Activated CD4-positive, alpha-beta T cell treated with anti-CD3 and anti-CD28 coated beads, Interleukin-2, amount 10 ng/mL, durations not matched to agents 24 days and 14 days (primary cell): ENCODE data around the gene SPOCK2. TPM values are rescaled to one million over a fixed set of nuclear protein-coding genes. Genes with fewer than 3 reads are reported as not detected.

ENCODE experiments used
- DNase-seq: peaks from one replicate; pipeline ENCODE4 v3.0.0; 2022
- H3K27ac Mint-ChIP-seq: one replicate; pipeline ENCODE4 v1.8.0; 2022; ENCODE audit warnings: mild to moderate bottlenecking, mixed read lengths
- H3K27me3 Mint-ChIP-seq: one replicate; pipeline ENCODE4 v1.8.0; 2022; ENCODE audit warnings: mixed read lengths
- H3K36me3 Mint-ChIP-seq: one replicate; pipeline ENCODE4 v1.8.0; 2022; ENCODE audit warnings: low read depth, mild to moderate bottlenecking, mixed read lengths
- H3K4me1 Mint-ChIP-seq: one replicate; pipeline ENCODE4 v1.8.0; 2021; ENCODE audit warnings: mixed read lengths
- H3K4me3 Mint-ChIP-seq: one replicate; pipeline ENCODE4 v1.8.0; 2022; ENCODE audit warnings: mild to moderate bottlenecking, moderate library complexity, mixed read lengths
- H3K9me3 Mint-ChIP-seq: one replicate; pipeline ENCODE4 v1.8.0; 2021; ENCODE audit warnings: mixed read lengths
- intact Hi-C: fragments of 100-400 bp; cut with micrococcal nuclease; formaldehyde crosslinking; loops from one replicate; pipeline ENCODE4 v1.15.1; 2023
- total RNA-seq: library from RNA; stranded (reverse); gene quantifications from 2 replicates; pipeline ENCODE4 v1.2.3, GENCODE V29; 2022

The SPOCK2 gene
- total RNA-seq, 1 donor from 2014 or later = 106 TPM

DNA sequence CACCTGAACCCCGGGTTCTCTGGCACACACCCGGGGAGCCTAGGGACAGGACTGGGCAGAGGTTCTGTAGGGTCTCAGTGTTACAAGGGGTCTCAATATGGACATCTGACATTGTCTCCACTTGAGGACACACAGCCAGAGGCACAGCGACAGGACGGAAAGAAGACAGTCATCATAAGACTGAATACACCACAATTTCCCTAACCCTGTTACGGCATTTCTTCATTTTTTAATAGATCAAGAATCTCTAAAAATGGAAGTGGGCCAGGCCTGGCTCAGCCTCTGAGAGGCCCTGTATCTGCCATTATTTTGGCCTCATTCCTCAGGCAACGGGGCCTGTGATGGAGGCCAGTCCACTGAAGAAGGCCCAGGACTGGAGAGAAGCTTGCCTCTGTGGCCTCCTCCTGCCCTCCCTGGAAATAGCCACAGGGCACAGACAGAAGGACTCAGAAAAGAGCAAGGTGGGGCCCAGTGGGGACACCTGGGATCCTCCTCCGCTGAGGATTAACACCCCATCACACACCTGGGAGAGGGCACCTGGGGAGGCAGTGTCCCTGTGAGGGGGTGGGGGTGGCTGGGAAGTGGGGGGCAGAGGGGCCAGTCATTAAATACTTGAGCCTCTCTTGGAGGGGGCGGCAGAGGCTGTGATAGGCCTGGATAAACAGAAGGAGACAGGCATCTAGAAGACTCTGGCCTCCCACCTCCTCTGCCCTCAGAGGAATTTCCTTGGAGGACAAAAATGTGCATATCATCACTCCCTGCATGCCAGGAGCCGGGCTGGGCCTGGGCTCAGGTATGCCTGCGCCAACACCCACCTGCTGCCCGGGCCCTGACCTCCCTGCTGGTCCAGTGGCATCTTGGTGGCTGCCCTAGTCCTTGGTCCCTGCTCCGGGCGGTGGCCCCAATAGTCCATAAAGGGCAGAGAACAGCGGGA, 8.0 kb downstream of the SPOCK2 start:
- no peaks in the 10 kb centered on the region for H3K27me3 Mint-ChIP-seq
- peaks cover 74% of the 10 kb centered on the region for H3K4me1 Mint-ChIP-seq
- peak overlapping the region; percentile 73 for H3K27ac Mint-ChIP-seq
- no peak for DNase-seq
- H3K4me3 Mint-ChIP-seq = peak overlapping the region; percentile 44
- intact Hi-C loops = loop anchor here (10.0 kb wide), 1 partner anchor 336 kb away; no protein-coding TSS in a partner anchor
- peaks cover 23% of the 10 kb centered on the region for H3K36me3 Mint-ChIP-seq
- H3K9me3 Mint-ChIP-seq = no peaks in the 10 kb centered on the region

DNA sequence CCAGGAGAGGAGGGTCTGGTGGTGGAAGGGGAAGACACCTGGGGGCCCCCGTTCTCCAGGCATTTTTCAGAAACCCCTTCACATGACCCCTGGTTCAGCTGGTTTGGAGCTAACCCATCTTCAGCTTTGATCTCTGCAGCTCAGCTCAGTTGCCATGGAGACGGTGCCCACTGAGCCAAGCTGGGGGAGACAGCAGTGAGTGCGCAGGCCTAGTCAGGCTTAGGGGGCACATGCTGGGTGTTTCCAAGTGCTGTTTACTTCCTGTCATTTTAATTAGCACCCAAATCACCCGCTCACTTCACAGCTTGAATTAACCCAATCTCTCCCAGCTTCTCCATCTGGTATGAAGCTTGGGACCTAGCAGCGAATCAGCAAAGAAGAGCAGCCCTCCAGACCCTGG, 9.0 kb downstream of the SPOCK2 start:
- peaks cover 27% of the 10 kb centered on the region for H3K36me3 Mint-ChIP-seq
- H3K9me3 Mint-ChIP-seq = no peaks in the 10 kb centered on the region
- peak overlapping the region; percentile 2 for H3K27ac Mint-ChIP-seq
- no peak overlapping the region for H3K4me3 Mint-ChIP-seq
- H3K27me3 Mint-ChIP-seq = no peaks in the 10 kb centered on the region
- no peak for DNase-seq
- H3K4me1 Mint-ChIP-seq = peaks cover 71% of the 10 kb centered on the region
- intact Hi-C loops = no loop called here

DNA sequence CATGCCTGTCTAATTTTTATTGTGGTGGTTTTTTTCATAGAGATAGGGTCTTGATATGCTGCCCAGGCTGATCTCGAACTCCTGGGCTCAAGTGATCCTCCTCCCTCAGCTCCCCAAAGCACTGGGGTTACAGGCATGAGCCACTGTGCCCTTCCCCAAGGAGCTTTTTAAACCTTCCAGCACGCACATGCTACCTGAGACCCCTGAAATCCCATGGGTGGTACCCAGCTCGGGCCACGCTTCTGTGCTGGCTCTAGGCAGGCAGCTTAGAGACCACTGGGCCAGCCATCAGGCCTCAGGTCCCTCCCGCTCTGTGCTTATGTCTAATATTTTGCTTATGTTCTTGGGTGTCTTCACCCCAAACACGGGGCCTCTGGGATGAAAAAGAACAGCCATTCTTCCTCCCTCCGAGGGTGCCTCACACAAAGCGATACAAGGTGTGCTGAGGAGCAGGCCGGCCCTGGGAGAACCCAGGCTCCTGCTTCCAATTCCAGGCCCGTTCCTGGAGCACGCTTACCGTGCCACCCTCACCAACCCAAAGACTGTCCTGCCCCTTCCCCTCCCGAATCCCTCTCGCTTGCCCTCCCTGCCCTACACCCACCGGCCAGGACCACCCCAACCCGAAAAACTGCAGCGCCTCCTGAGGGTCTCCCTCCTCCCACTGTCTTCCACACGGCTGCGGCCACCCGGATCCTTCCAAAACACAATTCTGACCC, 10.9 kb downstream of the SPOCK2 start:
- H3K9me3 Mint-ChIP-seq = no peaks in the 10 kb centered on the region
- no peaks in the 10 kb centered on the region for H3K27me3 Mint-ChIP-seq
- peaks cover 62% of the 10 kb centered on the region for H3K4me1 Mint-ChIP-seq
- DNase-seq = no peak
- H3K4me3 Mint-ChIP-seq = no peak overlapping the region
- H3K27ac Mint-ChIP-seq = peak overlapping the region; percentile 70
- intact Hi-C loops = no loop called here
- peaks cover 34% of the 10 kb centered on the region for H3K36me3 Mint-ChIP-seq

DNA sequence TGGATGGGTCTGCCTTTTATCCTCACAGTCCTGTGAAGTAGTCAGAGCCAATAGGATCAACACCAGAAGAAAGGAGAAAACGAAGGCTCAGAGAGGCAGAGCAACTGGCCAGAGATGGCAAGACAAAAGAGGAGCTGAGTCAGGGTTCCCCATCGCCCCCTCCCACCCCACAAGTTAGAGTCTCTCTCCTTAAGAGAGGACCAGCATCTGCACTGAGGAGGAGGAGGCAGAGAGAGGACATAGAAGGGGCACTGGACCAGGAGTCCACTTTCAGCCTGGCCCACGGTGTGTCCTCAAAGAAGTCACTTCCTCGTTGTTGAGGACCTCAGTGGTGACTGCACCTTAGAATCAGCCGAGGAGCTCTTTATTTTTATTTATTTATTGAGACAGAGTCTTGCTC, 11.6 kb downstream of the SPOCK2 start:
- no peak for DNase-seq
- Mint-ChIP-seq H3K36me3 (peaks cover 39% of the 10 kb centered on the region), H3K27ac (peak overlapping the region; percentile 68), H3K4me3 (no peak overlapping the region), H3K4me1 (peaks cover 58% of the 10 kb centered on the region), H3K27me3 (no peaks in the 10 kb centered on the region), H3K9me3 (no peaks in the 10 kb centered on the region)
- intact Hi-C loops = no loop called here

DNA sequence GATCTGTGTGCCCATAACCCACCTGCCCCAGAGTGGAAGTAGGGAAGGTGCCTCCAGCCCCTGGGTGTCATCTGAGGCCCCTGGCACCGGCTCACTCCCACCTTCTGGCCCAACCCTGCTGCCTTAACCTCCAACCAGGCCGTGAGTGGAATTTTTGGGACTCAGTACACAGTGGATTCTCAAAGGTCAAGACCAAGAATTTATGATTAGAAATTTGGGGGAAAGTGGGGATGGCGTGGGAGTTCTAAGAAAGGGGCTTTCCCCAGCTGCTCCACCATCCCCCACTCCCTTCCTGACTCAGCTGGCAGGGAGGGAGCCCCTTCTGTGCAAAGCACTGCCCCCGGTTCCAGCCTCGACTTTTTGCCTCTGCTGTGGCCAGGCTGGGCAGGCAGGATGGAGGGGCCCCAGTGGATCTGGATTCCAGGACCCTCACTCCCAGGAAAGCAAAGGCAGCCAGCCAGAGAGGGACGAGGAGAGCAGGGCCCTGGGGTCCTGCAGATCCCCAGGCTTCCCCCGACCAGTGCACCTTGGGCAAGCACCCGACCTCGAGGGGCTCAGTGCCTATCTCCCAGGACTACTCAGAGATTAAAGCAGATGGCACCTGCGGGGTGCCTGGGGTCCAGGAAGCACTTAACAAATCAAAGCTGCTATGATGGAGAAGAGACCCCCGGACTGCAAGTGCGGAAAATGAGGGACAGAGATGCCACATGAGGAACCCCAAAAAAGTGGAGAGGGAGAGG, 12.8 kb downstream of the SPOCK2 start:
- H3K4me1 Mint-ChIP-seq = peaks cover 52% of the 10 kb centered on the region
- DNase-seq = no peak
- H3K27ac Mint-ChIP-seq = peak overlapping the region; percentile 76
- H3K36me3 Mint-ChIP-seq = peaks cover 39% of the 10 kb centered on the region
- peak overlapping the region; percentile 7 for H3K4me3 Mint-ChIP-seq
- no peaks in the 10 kb centered on the region for H3K9me3 Mint-ChIP-seq
- no peaks in the 10 kb centered on the region for H3K27me3 Mint-ChIP-seq
- intact Hi-C loops = loop anchor here (2.0 kb wide), 1 partner anchor 41 kb away; no protein-coding TSS in a partner anchor

DNA sequence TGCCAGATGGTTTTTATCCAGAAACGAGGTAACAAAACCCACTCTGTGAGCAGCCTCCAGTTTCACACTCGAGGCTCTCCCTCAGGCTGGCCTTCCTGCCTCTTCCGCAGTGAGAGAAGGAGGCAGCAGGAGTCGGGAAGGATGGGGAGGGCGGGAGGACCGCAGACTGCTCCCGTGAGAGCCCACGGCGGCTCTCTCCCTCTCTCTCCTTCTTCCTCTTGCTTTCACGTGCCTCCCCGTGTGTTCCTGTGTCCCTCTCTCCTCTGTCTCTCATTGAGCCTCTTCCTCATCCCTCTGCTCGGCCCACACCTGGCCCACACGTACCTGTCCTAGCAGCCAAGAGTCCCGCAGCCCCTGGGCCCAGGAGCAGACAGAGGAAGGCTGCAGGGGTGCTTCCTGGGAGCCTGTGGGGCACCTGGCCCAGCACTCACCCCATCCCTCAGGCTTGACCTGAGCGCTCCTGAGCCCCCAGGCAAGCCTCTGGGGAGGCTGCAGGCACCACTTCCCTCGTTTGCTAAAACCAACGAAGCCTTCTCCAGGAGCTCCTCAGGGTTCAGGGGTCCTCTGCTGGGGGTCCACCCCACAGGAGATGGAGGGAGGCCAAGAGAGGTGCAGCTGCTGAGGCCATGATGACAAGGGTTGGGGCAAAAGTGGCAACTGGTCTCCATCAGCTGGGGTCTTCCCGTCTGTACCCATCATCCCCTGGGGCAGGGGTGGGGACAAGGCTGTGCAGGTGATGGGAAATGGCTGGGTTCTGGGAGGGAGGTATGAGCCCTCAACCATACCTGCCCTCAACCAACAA, 13.6 kb downstream of the SPOCK2 start:
- Mint-ChIP-seq H3K27me3 (no peaks in the 10 kb centered on the region), H3K4me1 (peaks cover 47% of the 10 kb centered on the region), H3K36me3 (peaks cover 42% of the 10 kb centered on the region), H3K9me3 (no peaks in the 10 kb centered on the region), H3K4me3 (no peak overlapping the region), H3K27ac (peak overlapping the region; percentile 76)
- intact Hi-C loops = loop anchor here (2.0 kb wide), 1 partner anchor 40 kb away; no protein-coding TSS in a partner anchor
- DNase-seq = no peak

DNA sequence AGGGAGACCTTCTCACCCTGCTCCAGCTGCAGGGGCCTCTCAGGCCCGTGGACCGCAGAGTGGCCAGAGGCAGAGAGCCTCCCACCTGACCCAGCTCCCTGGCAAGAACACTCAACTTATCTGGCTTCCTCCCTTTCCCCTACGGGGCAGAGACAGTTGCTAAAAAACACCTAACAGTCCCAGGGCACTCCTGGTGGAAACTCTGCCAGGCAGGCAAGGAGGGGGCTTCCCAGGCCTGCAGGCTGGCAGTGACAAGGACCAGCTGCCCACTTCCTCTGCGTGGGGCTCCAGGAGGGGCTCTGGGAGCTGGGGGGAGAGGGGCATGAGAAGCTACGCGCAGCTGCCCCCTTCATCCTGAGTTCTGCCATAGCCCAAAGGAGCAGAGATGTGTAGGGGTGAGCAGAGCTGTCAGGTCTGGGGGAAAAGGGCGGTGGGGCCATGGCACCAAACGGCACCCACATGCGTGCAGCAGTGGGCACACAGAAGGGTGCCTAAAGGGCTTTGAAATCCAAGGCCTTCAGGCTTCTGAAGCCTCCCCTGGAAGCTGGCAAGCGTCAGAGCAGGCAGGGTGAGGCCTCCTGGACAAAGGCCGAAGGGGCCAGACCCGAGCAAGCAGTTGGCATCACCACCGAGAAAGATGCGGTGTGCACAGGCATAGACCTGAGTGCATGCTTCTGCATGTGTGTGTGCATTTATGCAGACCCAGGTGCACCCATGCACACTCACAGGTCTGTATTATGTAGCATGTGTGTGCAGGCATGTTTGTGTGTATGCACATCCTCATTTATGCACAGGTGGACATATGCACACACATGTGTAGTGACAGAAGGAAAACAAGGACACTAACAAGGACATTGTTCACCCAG, 14.4 kb downstream of the SPOCK2 start:
- Mint-ChIP-seq H3K9me3 (no peaks in the 10 kb centered on the region), H3K4me1 (peaks cover 45% of the 10 kb centered on the region), H3K27ac (peak overlapping the region; percentile 78), H3K27me3 (no peaks in the 10 kb centered on the region), H3K36me3 (peaks cover 48% of the 10 kb centered on the region), H3K4me3 (no peak overlapping the region)
- no peak for DNase-seq
- intact Hi-C loops = loop anchor here (2.0 kb wide), 1 partner anchor 39 kb away; no protein-coding TSS in a partner anchor

DNA sequence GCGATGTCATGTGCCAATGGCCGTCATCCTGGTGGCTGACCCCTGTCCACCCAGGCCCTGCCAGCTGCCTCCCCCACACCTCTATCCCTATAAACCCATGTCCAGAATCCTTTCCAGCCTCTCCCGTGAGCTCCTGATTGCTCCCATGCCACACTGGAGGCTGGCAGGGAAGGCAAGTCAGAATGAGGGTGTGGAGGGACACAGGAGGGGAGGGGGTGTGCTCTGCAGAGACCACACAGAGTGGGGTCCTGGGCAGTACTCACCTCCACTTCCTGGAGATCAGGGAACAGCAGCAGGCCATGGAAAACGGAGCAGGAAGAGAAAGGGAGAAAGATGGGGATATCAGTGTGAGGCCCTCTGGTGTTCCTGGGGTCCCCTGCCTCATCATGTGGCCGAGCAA, 15.7 kb downstream of the SPOCK2 start:
- peaks cover 36% of the 10 kb centered on the region for H3K4me1 Mint-ChIP-seq
- DNase-seq = no peak
- H3K27ac Mint-ChIP-seq = no peak overlapping the region
- intact Hi-C loops = no loop called here
- H3K27me3 Mint-ChIP-seq = no peaks in the 10 kb centered on the region
- H3K36me3 Mint-ChIP-seq = peaks cover 49% of the 10 kb centered on the region
- H3K4me3 Mint-ChIP-seq = no peak overlapping the region
- H3K9me3 Mint-ChIP-seq = no peaks in the 10 kb centered on the region

DNA sequence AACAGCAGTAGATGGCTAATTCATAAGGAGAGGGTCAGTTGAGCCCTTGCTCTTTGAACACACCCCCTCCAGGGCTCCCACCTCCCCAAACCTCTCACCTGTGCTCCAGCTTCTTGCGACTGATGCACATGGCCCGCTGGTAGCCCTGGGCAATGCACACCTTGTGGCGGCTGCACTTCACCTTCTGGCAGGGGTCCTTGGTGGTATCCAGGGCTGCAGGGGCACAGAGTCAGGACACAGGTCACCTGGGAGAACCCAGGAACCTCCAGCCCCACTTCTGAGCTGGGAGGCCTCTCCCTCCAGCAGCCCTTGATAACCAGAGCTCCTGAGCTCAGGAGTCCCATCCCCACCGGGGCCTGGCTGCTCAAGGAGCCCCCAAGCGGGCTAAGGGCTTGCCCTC, 16.3 kb downstream of the SPOCK2 start:
- no peaks in the 10 kb centered on the region for H3K9me3 Mint-ChIP-seq
- intact Hi-C loops = no loop called here
- no peaks in the 10 kb centered on the region for H3K27me3 Mint-ChIP-seq
- H3K27ac Mint-ChIP-seq = no peak overlapping the region
- no peak overlapping the region for H3K4me3 Mint-ChIP-seq
- H3K36me3 Mint-ChIP-seq = peaks cover 51% of the 10 kb centered on the region
- peaks cover 31% of the 10 kb centered on the region for H3K4me1 Mint-ChIP-seq
- DNase-seq = no peak

DNA sequence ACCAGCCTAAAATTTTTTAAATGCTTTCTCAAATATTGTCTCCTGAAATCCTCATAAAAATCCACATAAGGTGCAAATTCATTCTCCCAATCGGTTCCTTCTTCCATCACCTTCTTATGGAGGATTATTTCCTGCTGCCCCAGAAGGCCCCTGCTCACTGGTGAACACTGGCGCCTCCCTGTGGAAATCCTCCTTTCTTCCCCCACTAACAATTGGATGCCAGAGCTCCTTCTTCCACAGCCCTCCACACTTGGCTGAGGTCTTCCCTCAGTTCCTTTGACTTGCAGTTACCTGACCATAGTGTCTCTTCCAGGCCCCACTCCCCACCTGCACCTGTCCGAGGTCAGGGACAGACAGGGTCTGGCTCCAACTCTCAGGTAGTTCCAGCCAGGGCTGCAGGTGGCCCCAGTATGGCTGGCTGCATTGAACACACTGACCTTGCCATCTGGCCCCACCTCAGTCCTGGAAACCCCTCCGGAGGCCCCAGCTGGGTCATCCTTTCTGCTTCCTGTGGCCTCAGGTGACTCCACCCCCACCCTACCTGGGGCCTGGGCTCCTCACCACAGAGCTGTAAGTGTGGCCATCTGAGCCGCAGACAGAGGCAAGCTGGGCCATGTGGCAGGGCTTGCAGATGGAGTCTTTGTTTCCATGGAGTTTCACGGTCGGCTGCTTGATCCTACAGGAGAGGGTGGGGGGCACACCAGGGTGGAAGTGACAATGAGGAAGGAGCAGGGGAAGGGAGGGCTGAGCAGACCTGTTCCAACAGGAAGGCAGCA, 18.4 kb downstream of the SPOCK2 start:
- Mint-ChIP-seq H3K4me1 (peaks cover 17% of the 10 kb centered on the region), H3K4me3 (no peak overlapping the region), H3K36me3 (peaks cover 57% of the 10 kb centered on the region), H3K9me3 (no peaks in the 10 kb centered on the region), H3K27me3 (no peaks in the 10 kb centered on the region), H3K27ac (peak overlapping the region; percentile 68)
- DNase-seq = no peak
- intact Hi-C loops = no loop called here

DNA sequence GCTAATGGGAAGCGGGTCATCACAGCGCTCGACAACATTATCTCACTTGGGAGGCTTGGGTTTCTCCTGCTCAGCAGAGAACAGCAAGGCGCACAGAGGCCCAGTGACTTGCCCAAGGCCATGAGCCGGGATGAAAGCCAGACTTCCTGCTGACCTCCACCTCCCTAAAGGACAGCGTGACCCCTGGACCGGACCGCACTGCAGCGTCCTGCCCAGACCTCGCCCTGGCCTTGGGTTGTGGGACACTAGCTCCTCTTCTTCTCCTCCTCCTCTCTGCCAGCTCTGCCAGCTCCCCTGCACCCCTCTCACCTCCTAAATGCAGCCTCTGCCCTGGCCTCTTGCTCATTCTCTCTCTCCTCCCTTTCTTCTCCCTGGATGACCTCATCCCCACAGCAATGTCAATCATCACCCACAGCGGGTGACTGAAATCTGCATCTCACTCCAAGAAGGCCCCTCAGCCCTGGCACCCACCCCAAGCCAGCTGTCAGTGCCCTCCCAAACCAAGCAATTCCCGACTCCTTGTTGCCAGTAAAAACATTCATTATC, 19.4 kb downstream of the SPOCK2 start:
- intact Hi-C loops = no loop called here
- DNase-seq = no peak
- H3K27ac Mint-ChIP-seq = peak overlapping the region; percentile 16

More for the DNA sequence above, 19.4 kb downstream of the SPOCK2 start:
- no peak overlapping the region for H3K4me3 Mint-ChIP-seq
- no peaks in the 10 kb centered on the region for H3K27me3 Mint-ChIP-seq
- H3K36me3 Mint-ChIP-seq = peaks cover 58% of the 10 kb centered on the region
- H3K4me1 Mint-ChIP-seq = peaks cover 14% of the 10 kb centered on the region
- no peaks in the 10 kb centered on the region for H3K9me3 Mint-ChIP-seq
